Fibroblast of lung (primary cell): ENCODE results near the gene RASSF8. TPM values are rescaled to one million over a fixed set of nuclear protein-coding genes. Genes with fewer than 3 reads are reported as not detected.
A peak's percentile ranks its signal among the peaks of the same experiment; 100 is the strongest.

Source experiments
- DNase-seq, 2 donors: peaks; one replicate each; pipeline versions ENCODE4 v3.0.0 to v3.0.0-alpha.2; 2010; ENCODE audit warnings: low read depth in 2 of 2
- H2AFZ ChIP-seq: 2 replicates; pipeline ENCODE4 v1.5.1; 2012; ENCODE audit warnings: low read length, control low read depth, inconsistent platforms
- H3K27ac ChIP-seq: 2 replicates; pipeline ENCODE4 v1.5.1; 2011; ENCODE audit warnings: low read length, control low read depth; ENCODE audit not compliant: insufficient read depth
- H3K27me3 ChIP-seq: 2 replicates; pipeline ENCODE4 v1.5.1; 2011; ENCODE audit warnings: mild to moderate bottlenecking, low read length; ENCODE audit not compliant: control insufficient read depth, insufficient read depth
- H3K36me3 ChIP-seq: 2 replicates; pipeline ENCODE4 v1.5.1; 2011; ENCODE audit warnings: low read length; ENCODE audit not compliant: control insufficient read depth, insufficient read depth
- H3K4me1 ChIP-seq: 2 replicates; pipeline ENCODE4 v1.5.1; 2011; ENCODE audit warnings: low read length; ENCODE audit not compliant: control insufficient read depth, insufficient read depth; ENCODE audit errors: extremely low read depth
- H3K4me2 ChIP-seq: 2 replicates; pipeline ENCODE4 v1.5.1; 2011; ENCODE audit warnings: low read length, control low read depth; ENCODE audit not compliant: insufficient read depth; ENCODE audit errors: extremely low read depth
- H3K4me3 ChIP-seq, 4 experiments: fragments of 200-600 bp in 1 of 4; sonication (generic) in 1 of 4; replicated peaks in 1 of 4; 2 replicates each; pipeline ENCODE4 v1.5.1; 2011 to 2016; ENCODE audit warnings: low read length in 4 of 4, low read depth in 3 of 4, mild to moderate bottlenecking in 3 of 4, control low read depth in 2 of 4, inconsistent platforms in 1 of 4, mixed read lengths in 1 of 4; ENCODE audit not compliant: insufficient read depth in 1 of 4; ENCODE audit errors: control extremely low read depth in 1 of 4
- H3K79me2 ChIP-seq: 2 replicates; pipeline ENCODE4 v1.5.1; 2012; ENCODE audit warnings: mild to moderate bottlenecking, low read length, inconsistent platforms; ENCODE audit not compliant: control insufficient read depth, insufficient read depth
- H3K9ac ChIP-seq: 2 replicates; pipeline ENCODE4 v1.5.1; 2011; ENCODE audit warnings: mild to moderate bottlenecking, low read length, control low read depth; ENCODE audit not compliant: insufficient read depth
- H3K9me3 ChIP-seq: 2 replicates; pipeline ENCODE4 v1.5.1; 2012; ENCODE audit warnings: low read depth, low read length; ENCODE audit not compliant: control insufficient read depth, insufficient read depth
- H4K20me1 ChIP-seq: 2 replicates; pipeline ENCODE4 v1.5.1; 2011; ENCODE audit warnings: low read length; ENCODE audit not compliant: control insufficient read depth, insufficient read depth; ENCODE audit errors: extremely low read depth
- CTCF ChIP-seq, 2 donors: IDR thresholded peaks in 1 of 2; conservative IDR thresholded peaks in 1 of 2; 1 replicate in 1 of 2; 2 replicates in 1 of 2; pipeline ENCODE4 v1.5.1; 2011 to 2012; ENCODE audit warnings: low read length in 2 of 2, control low read depth in 1 of 2, inconsistent platforms in 1 of 2, low read depth in 1 of 2, mild to moderate bottlenecking in 1 of 2
- EZH2 ChIP-seq: IDR thresholded peaks from 2 replicates; pipeline ENCODE4 v1.5.1; 2012; ENCODE audit warnings: low read length, control low read depth, mild to moderate bottlenecking; ENCODE audit errors: missing control alignments
- polyA plus RNA-seq, 2 donors: library from polyadenylated mRNA; depleted of rRNA in 1 of 2; stranded (reverse) in 1 of 2; unstranded in 1 of 2; fragments of >200 nt; gene quantifications; 2 replicates each; pipeline ENCODE4 v1.2.1, GENCODE V29; 2011 to 2012; ENCODE audit warnings: missing spikeins in 1 of 2
- total RNA-seq: library from RNA; depleted of rRNA; stranded (reverse); fragments of >200 nt; gene quantifications from 2 replicates; pipeline ENCODE4 v1.2.1, GENCODE V29; 2014

The RASSF8 gene
- total and polyA plus RNA-seq, 2 donors (not counting 1 experiment from before 2014, with no cell fraction given) = 28.8 to 52.8 TPM

- no peaks in the 10 kb centered on the region for H3K79me2 ChIP-seq
- H3K9me3 ChIP-seq = no peaks in the 10 kb centered on the region
- DNase-seq = peak; percentile 87 to 89
These were observed 155.6 kb downstream of the RASSF8 start for GRCh38 chr12:26113853-26114719.

GRCh38 chr12:26114720-26115401, 156.4 kb downstream of the RASSF8 start:
- no peak for TF ChIP-seq CTCF (conservative IDR thresholded peaks at IDR 0.05 in 1 of 2, IDR thresholded peaks at IDR 0.05 in 1 of 2; ENCODE audit: low read depth in 1 of 2, low read length in 2 of 2)
- no peak for TF ChIP-seq EZH2
- no peak for DNase-seq
- Histone ChIP-seq H4K20me1 (no peaks in the 10 kb centered on the region), H3K36me3 (no peaks in the 10 kb centered on the region), H3K4me3 (peak overlapping the region; percentile 22 to 61 (median 42)), H3K27me3 (no peaks in the 10 kb centered on the region), H3K9ac (peak overlapping the region; percentile 76), H2AFZ (peak overlapping the region; percentile 67), H3K79me2 (no peaks in the 10 kb centered on the region), H3K27ac (peak overlapping the region; percentile 80), H3K9me3 (no peaks in the 10 kb centered on the region), H3K4me2 (peak overlapping the region; percentile 75), H3K4me1 (peaks cover 2% of the 10 kb centered on the region)

More at GRCh38 chr12:26113853-26114719, 155.6 kb downstream of the RASSF8 start:
- H4K20me1 ChIP-seq = no peaks in the 10 kb centered on the region
- peak overlapping the region; percentile 22 to 62 (median 42) for H3K4me3 ChIP-seq
- TF ChIP-seq CTCF (conservative IDR thresholded peaks at IDR 0.05 in 1 of 2, IDR thresholded peaks at IDR 0.05 in 1 of 2; ENCODE audit: low read depth in 1 of 2, low read length in 2 of 2) (peak in 1 of 2 donors; percentile 21), EZH2 (no peak)
- H3K4me1 ChIP-seq = peaks cover 2% of the 10 kb centered on the region
- peak overlapping the region; percentile 76 for H3K9ac ChIP-seq
- no peaks in the 10 kb centered on the region for H3K36me3 ChIP-seq
- H2AFZ ChIP-seq = peak overlapping the region; percentile 67
- H3K27ac ChIP-seq = peak overlapping the region; percentile 80
- no peaks in the 10 kb centered on the region for H3K27me3 ChIP-seq
- H3K4me2 ChIP-seq = peak overlapping the region; percentile 75
